NOMO-1 treated with dmso at 0.1 percent for 144 hours (cell line): ENCODE results near the gene GIMAP6.
"Not testable (repeated sequence)": the region's sequence is repeated elsewhere in the genome, so short reads cannot be mapped to it uniquely, and the experiment has no call there.

Source experiments
- DNase-seq: peaks from one replicate; lab custom pipeline; 2025; ENCODE audit not compliant: unreplicated experiment; lab: John Stamatoyannopoulos, UW

The GIMAP6 gene

GRCh38 chr7:150648353-150649079 is 16.3 kb upstream of the GIMAP6 start:
- DNase-seq, result no peak

- DNase-seq, result no peak
These were observed 13.3 kb upstream of the GIMAP6 start for GRCh38 chr7:150645259-150646020.

GRCh38 chr7:150642926-150643325 is 10.7 kb upstream of the GIMAP6 start:
- no peak for DNase-seq

- DNase-seq, result no peak
These were observed 9.7 kb upstream of the GIMAP6 start for GRCh38 chr7:150641854-150642253.

GRCh38 chr7:150633926-150634325 is 1.7 kb upstream of the GIMAP6 start:
- DNase-seq, result no peak

GRCh38 chr7:150631084-150631826 is 930 bp downstream of the GIMAP6 start:
- DNase-seq, result no peak

- DNase-seq, result no peak
These were observed 2.8 kb downstream of the GIMAP6 start for GRCh38 chr7:150629347-150629746.

- no peak for DNase-seq
These were observed 4.2 kb downstream of the GIMAP6 start for GRCh38 chr7:150627959-150628358.

GRCh38 chr7:150626696-150627095 is 5.5 kb downstream of the GIMAP6 start:
- DNase-seq, result no peak

- DNase-seq, result no peak
These were observed 10.8 kb downstream of the GIMAP6 start for GRCh38 chr7:150621376-150621775.

- DNase-seq, result no peak
These were observed 11.4 kb downstream of the GIMAP6 start for GRCh38 chr7:150620617-150621371.

- no peak for DNase-seq
These were observed 12.1 kb downstream of the GIMAP6 start for GRCh38 chr7:150620061-150620460.

GRCh38 chr7:150615221-150615755 is 16.9 kb downstream of the GIMAP6 start:
- not testable (repeated sequence) for DNase-seq

- not testable (repeated sequence) for DNase-seq
These were observed 17.8 kb downstream of the GIMAP6 start for GRCh38 chr7:150614426-150614825.

- DNase-seq, result no peak
These were observed 18.3 kb downstream of the GIMAP6 start for GRCh38 chr7:150613880-150614279.

GRCh38 chr7:150612925-150613324 is 19.3 kb downstream of the GIMAP6 start:
- no peak for DNase-seq

- no peak for DNase-seq
These were observed 22.0 kb downstream of the GIMAP6 start for GRCh38 chr7:150610233-150610632.

GRCh38 chr7:150603600-150603999 is 28.6 kb downstream of the GIMAP6 start:
- DNase-seq, result not testable (repeated sequence)

- no peak for DNase-seq
These were observed 36.8 kb downstream of the GIMAP6 start for GRCh38 chr7:150595361-150595760.

- DNase-seq, result no peak
These were observed 37.4 kb downstream of the GIMAP6 start for GRCh38 chr7:150594805-150595204.

GRCh38 chr7:150587551-150587950 is 44.6 kb downstream of the GIMAP6 start:
- DNase-seq, result no peak
